ENCODE results near the gene DVL2. TPM values are rescaled to one million over a fixed set of nuclear protein-coding genes. Genes with fewer than 3 reads are reported as not detected.
A peak's percentile ranks its signal among the peaks of the same experiment; 100 is the strongest.

DVL2 gene
- total and polyA plus RNA-seq, 2 of the 13 experiments (the other 11 are each of a cell fraction or from before 2014, with no cell fraction given): 5.7 to 38.2 TPM

- TF ChIP-seq ARID4A (CRISPR knock-in tag; IDR thresholded peaks at IDR 0.05; ENCODE audit: borderline replicate concordance) (peak; percentile 96), RBM39 (IDR thresholded peaks at IDR 0.05; ENCODE audit: low read depth, low read length, poor library complexity, severe bottlenecking) (peak; percentile 96), ZNF143 (CRISPR knock-in tag; IDR thresholded peaks at IDR 0.05) (peak; percentile 69), ZNF430 (CRISPR knock-in tag; IDR thresholded peaks at IDR 0.05) (peak; percentile 48), ZNF24 (IDR thresholded peaks at IDR 0.05) (no peak), MED8 (CRISPR knock-in tag; IDR thresholded peaks at IDR 0.05; ENCODE audit: insufficient replicate concordance) (no peak), AFF4 (CRISPR knock-in tag; IDR thresholded peaks at IDR 0.05) (no peak), ZNF547 (CRISPR knock-in tag; IDR thresholded peaks at IDR 0.05) (peak; percentile 66), CSRNP1 (CRISPR knock-in tag; IDR thresholded peaks at IDR 0.05) (peak; percentile 89), CAMTA2 (CRISPR knock-in tag; IDR thresholded peaks at IDR 0.05; ENCODE audit: borderline replicate concordance) (no peak), USF2 (IDR thresholded peaks at IDR 0.05; ENCODE audit: low read depth, low read length) (peak; percentile 100), USF2 (CRISPR knock-in tag; IDR thresholded peaks at IDR 0.05; ENCODE audit: borderline replicate concordance) (peak; percentile 97; the same call in 1 of the 2 replicates), ZNF781 (CRISPR knock-in tag; IDR thresholded peaks at IDR 0.05; ENCODE audit: borderline replicate concordance, not compliant biosample characterization) (no peak), ZBTB42 (CRISPR knock-in tag; IDR thresholded peaks at IDR 0.05) (no peak), GFI1 (CRISPR knock-in tag; IDR thresholded peaks at IDR 0.05; ENCODE audit: borderline replicate concordance) (0 out of 2 replicates have a peak, but pooled peaks have one; percentile 11), ELF3 (CRISPR knock-in tag; IDR thresholded peaks at IDR 0.05) (peak; percentile 66; the same call in 1 of the 2 replicates)
These were observed at the start of gene DVL2 (continued) for GRCh38 chr17:7234083-7234951.

Data from HepG2 (cell line).